Fibroblast of upper back skin (primary cell): ENCODE results near the gene TNKS2.
"Not testable (repeated sequence)": the region's sequence is repeated elsewhere in the genome, so short reads cannot be mapped to it uniquely, and the experiment has no call there.

Experiments
- DNase-seq: peaks from one replicate; pipeline ENCODE4 v3.0.0-alpha.2; 2013

The TNKS2 gene

DNA sequence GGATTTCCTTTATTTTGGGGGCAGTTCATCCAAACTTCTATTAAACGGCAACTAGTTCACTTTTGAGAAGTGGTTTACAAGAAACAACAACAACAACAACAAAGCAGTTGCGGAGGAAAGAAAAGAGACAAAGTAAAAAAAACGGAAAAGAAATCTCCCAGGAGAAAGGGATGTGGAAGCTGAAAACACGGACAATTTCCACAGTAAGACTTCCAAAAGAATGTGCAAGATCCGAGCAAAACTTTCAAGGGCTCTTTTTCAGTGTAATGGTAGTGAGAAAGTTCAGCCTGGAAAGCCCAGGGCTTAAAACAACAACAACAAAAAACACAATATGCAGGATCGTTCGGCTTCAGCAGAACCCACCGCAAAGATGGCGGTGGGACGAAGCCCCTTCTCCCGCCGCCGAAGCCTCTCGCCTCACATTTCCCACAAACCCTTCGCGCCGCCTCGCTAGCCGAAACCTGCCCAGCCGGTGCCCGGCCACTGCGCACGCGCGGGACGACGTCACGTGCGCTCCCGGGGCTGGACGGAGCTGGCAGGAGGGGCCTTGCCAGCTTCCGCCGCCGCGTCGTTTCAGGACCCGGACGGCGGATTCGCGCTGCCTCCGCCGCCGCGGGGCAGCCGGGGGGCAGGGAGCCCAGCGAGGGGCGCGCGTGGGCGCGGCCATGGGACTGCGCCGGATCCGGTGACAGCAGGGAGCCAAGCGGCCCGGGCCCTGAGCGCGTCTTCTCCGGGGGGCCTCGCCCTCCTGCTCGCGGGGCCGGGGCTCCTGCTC lies at the start of gene TNKS2:
TSS of gene TNKS2 (plus strand) at position 553 of the 775 bp plus-strand sequence. CDS start 265 bp downstream, outside the sequence.
- peak; percentile 93 for DNase-seq

DNA sequence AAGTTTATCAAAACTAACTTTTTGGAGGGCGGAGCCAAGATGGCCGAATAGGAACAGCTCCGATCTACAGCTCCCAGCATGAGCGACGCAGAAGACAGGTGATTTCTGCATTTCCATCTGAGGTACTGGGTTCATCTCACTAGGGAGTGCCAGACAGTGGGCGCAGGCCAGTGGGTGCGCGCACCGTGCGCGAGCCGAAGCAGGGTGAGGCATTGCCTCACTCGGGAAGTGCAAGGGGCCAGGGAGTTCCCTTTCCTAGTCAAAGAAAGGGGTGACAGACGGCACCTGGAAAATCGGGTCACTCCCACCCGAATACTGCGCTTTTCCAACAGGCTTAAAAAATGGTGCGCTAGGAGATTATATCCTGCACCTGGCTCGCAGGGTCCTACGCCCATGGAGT lies 48.6 kb upstream of the TNKS2 start:
- not testable (repeated sequence) for DNase-seq

DNA sequence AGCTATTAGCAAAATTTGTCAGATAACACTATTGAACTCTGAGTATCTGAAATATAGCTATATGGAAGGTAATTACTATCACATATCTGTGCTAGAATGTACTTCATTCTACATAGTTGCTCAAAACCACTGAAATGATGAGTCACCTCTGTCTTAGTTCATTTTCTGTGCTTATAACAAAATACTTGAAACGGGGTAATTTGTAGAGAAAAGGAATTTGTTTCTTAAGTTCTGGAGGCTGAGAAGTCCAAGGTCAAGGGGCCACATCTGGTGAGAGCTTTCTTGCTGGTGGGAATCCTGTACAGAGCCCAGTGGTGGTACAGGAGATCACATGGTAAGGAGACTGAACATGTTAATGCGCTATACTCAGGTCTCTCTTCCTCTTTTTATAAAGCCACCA lies 41.9 kb upstream of the TNKS2 start:
- peak; percentile 89 for DNase-seq

DNA sequence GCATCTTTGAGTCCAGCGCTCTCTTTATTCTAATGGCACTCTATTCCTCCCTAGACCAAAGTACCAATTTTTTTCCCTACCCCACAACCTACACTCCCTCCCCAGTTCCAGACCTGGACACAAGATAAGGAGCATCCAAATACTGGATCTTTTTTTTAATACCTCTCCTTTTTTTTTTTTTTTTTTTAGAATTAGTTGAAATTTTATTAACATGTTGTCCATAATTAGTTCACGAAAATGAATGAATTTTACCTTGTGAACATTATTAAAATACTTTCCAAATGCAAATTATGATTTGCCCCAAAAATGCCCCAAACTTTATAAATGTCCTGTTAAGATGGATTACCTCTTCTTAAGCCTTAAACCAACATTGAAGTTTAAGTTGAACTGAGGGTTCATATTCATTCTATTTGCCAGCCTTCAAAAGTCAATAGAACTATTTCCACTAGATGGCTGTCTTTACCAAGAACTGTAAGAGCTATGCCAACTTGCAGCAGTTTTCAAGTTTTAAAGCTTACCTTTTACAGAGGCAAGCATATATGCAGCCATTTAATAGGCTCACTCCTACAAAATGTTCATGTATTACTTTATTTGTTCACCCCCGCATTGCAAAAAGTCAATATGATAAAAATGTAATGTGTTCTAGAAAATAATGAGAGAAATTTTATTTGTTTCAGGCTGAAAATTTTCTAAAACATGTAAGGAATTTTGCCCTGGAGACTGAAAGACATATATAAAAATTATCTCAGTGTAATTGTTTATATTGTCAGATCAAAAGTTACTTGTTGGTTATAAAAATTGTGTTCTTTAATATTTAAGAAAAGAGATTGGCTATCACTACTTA lies 39.7 kb upstream of the TNKS2 start:
- peak; percentile 66 for DNase-seq

DNA sequence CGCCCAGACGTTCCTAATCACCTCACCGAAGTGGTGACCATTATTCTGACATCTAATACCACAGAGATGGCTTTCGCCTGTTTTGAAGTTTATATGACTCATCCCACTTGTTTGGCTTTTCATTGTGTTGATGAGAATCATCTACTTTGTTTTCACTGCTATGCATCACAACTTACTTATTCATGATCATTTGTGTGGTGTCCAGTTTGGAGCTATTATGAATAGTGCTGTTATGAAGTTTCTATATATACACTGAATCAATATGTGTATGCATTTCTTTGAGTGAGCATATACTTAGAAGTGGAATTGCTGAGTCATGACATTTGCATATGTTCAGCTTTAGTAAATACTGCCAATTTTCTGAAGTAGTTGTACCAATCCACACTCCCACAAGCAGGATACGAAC lies 38.6 kb upstream of the TNKS2 start:
- DNase-seq = no peak

DNA sequence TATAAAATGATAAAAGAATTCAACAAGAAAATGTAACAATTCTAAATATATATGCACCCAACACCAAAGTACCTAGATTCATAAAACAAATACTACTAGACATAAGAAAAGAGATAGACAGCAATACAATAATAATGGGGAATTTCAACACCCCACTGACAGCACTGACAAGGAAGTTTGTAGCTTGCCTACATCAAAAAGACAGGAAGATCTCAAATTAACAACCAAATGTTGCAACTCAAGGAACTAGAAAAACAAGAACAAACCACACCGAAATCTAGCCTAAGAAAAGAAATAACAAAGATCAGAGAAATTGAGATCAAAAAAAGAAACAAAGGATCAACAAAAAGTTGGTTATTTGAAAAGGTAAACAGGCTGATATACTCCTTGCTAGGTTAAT lies 36.5 kb upstream of the TNKS2 start:
- DNase-seq = no peak

DNA sequence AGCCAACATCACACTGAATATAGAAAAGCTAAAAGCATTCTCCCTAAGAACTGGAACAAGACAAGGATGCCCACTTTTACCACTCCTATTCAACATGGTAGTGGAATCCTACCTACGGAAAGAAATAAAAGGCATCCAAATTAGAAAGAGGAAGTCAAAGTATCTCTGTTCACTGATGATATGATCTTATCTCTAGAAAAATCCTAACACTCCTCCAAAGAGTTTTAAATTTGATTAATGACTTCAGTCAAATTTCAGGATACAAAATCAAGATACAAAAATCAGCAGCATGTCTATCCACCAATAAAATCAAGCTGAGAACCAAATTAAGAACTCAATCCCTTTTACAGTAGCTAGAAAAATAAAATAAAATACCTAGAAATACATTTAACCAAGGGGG lies 35.3 kb upstream of the TNKS2 start:
- no peak for DNase-seq

DNA sequence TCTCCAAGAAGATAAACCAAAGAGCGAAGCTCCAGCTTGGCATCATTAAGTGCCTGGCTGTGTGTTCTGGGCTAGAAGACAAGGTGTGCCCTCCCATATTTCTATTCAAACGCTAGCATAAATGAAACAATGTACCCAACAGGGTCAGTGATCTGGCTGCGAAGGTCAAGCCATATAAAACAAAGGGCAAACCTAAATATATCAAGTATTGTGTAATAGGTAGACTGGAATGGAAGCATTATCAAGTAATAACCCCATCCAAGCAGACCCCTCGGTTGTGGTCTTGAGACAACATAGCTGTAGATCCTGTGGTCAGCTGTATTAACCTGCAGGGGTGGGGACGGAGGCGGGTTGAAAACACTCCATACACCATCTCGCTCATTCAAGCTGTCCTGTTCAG lies 31.6 kb upstream of the TNKS2 start:
- no peak for DNase-seq

DNA sequence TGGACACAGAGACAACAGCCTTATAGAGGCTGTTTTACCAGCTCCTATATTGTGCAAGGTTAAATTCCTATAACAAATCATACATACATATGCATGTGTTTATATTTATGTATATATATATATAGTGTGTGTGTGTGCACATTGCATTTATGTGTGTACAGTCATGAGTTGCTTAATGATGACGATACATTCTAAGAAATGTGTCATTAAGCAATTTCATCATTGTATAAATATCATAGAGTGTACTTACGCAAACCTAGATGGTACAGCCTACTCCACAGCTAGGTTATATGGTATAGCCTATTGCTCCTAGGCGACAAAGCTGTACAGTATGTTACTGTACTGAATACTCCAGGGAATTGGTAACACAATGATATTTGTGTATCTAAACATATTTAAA lies 30.1 kb upstream of the TNKS2 start:
- no peak for DNase-seq

DNA sequence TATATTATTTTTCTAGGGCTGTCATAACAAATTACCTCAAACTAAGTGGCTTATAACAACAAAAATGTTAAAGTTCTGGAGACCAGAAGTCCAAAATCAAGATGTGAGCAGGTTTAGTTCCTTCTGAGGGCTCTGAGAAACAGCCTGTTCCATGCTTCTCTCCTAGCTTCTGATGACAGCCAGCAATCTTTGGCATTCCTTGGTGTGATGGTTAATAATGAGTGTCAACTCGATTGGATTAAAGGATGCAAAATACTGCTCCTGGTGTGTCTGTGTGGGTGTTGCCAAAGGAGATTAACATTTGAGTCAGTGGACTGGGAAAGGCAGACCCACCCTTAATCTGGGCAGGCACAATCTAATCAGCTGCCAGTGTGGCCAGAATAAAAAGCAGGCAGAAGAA lies 26.3 kb upstream of the TNKS2 start:
- DNase-seq = no peak

DNA sequence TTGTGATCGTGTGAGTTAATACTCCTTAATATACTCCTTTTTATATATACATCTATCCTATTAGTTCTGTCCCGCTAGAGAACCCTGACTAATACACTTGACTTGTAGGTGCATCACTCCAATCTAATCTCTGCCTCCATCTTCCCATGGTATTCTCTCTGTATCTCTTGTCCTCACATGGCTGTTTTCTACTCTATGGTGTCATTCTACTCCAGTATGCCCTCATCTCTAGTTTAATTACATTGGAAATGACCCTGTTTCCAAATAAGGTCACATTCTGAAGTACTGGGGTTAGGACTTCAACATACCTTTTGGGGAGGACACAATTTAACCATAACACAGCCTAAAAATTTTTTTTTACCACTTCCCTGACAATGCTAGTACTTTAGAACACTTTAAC lies 25.8 kb upstream of the TNKS2 start:
- no peak for DNase-seq

DNA sequence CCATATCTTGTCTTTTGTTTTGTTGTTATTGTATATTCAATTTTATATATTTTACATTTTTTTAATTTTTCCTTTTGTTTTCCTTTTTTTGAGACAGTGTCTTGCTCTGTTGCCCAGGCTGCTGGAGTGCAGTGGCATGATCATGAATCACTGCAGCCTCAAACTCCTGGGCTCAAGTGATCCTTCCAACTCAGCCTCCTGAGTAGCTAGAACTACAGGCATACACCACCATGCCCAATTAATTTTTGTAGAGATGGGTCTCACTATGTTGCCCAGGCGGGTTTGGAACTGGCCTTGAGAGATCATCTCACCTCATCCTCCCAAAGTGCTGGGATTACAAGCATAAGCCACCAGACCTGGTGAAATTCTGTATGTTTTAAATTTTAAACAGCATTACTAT lies 25.4 kb upstream of the TNKS2 start:
- no peak for DNase-seq

DNA sequence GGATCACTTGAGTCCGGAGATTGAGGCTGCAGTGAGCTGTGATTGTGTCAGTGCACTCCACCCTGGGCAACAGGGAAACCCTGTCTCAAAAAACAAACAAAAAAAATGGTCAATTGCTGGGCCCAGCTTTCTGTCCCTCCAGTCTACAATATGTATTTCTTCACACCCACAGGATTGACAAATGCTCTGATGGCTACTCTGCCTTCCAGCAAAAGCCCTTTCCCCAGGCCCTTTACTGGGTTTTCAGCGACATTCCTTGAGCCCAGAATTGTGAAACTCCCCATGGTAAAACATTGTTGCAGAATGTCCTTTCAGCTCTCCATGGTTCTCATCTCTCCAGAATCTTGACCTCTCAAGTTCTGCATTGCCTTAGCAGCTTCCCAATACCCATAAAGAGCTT lies 23.7 kb upstream of the TNKS2 start:
- no peak for DNase-seq

DNA sequence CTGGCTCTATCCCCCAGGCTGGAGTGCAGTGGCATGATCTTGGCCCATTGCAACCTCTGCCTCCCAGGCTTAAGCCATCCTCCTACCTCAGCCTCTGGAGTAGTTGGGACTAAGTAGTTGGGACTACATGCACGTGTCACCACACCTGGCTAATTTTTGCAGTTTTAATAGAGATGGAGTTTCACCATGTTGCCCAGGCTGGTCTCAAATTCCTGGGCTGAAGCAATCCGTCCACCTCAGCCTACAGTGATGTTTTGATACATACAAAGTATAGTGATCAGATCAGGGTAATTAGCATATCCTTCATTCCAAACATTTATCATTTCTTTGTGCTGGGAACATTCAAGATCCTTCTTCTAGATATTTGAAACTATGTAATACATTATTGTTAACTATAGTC lies 22.5 kb upstream of the TNKS2 start:
- DNase-seq = no peak

DNA sequence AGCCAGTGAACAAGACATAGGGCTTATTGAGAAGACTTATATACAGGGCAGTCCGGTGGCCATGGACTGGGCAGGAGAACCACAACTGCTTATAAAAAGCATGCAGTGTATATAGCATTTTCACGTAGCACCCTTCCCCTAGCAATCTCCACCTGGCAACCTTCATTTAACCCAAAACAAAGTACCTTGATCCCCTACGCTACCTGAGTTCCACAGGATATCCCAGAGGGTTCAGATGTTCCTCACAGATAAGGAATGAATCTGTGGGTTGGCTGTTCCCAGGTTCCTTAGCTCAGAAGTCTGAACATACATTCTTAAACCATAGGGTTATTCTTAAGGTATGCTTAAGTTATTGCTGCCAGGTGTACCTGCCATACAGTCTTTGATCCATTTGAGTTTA lies 22.0 kb upstream of the TNKS2 start:
- DNase-seq = no peak

DNA sequence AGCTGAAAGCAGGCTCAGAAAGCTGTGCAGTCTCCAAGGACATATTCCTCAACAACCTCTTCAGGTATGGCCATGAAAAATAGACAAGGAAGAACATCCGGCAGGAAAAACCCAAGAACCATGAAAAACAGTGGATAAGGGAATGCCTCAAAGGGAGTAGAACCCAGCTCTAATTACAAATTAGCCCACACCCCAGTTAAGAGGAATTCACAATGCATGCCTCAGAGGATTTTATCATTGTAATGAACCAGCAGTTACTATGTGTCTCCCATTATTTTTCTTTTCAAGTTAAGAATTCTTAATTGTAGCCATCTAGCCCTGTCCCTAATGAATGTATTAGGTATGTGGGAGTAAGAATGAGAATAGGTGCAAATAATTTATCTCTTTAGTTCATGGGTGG lies 19.7 kb upstream of the TNKS2 start:
- no peak for DNase-seq

DNA sequence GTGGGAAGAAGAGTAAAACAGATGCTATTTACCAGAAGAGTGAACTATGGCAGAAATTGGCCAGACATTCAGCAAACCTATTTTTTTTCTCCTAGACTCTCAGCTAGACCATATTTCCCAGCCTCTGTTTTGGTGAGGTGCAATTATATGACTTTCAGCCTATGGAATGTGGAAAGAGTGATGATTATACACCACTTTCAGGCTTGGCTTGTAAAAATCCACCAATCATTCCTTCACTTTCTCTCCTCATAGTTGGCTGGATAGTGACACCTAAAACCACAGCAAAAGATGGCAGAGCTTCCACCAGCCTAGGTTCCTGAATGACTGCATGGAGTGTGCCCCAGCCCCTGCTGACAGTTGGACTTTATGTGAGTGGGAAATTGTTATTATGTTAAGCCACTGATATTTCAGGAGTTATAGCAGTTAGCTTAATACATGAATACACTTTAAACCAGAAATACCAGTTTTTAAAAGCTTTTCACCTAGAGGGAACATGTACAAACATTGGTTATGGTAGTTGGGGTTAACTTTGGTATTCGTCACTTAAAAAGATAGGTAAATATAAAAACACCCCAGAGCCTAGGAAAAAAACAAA lies 19.1 kb upstream of the TNKS2 start:
- DNase-seq = no peak

DNA sequence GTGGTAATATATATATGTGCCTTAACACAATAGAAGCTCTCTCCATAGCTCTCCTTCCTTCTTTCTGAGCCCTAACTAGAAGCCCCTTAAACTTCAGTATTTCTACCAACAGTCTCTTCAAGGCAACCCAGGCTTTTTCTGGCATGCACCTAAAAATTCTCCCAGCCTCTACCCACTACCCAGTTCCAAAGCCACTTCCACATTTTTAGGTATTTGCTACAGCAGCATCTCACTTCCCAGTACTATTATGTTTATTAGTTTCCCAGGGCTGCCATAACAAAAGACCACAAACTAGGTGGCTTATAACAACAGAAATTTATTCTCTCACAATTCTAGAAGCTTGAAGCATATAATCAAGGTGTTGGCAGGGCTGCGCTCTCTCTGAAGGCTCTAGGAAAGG lies 15.7 kb upstream of the TNKS2 start:
- DNase-seq = no peak

DNA sequence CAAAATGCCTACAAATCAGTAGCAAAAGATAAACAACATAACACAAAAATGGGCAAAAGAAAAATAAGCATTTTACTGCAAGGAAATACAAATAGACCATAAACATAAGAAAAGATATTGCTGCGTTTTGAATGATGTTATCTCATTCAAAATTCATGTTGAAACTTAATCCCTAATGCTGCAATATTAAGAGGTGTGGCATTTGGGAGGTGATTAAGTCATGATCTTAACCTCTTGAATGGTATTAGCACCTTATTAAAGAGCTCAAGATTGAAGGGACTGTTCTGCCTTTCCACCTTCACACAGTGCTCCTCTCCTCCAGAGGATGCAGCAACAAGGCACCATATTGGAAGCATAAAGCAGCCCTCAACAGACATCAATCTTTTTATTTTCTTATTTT lies 12.4 kb upstream of the TNKS2 start:
- no peak for DNase-seq

DNA sequence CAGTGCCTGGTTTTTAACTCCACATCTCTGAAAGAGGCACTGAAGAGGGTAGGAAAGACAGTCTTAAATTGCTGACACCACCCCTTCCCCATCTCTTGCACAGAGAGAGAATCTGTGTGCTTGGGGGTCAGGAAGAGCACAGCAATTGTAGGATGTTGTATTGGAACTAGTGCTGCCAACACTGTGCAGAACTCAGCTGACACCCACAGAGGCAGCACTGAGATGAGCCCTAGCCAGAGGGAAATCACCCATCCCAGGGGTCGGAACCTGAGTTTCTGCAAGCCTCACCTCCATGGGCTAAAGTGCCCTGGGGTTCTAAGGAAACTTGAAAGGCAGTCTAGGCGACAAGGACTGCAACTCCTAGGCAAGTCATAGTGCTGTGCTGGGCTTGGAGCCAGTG lies 11.0 kb upstream of the TNKS2 start:
- DNase-seq = no peak

DNA sequence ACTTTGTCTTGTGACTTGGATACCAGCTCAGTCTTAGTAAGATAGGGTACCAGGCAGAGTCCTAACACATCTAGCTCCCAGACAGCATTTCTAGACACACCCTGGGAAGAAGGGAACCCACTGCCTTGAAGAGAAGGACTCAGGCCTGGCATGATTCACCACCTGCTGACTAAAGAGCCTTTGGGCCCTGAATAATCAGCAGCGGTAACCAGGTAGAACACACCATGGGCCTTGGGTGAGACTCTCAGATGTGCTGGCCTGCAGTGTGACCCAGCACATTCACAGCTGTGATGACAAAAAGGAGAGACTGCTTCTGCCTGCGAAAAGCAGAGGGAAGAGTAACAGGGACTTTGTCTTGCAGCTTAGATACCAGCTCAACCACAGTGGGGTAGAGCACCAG lies 10.4 kb upstream of the TNKS2 start:
- no peak for DNase-seq

DNA sequence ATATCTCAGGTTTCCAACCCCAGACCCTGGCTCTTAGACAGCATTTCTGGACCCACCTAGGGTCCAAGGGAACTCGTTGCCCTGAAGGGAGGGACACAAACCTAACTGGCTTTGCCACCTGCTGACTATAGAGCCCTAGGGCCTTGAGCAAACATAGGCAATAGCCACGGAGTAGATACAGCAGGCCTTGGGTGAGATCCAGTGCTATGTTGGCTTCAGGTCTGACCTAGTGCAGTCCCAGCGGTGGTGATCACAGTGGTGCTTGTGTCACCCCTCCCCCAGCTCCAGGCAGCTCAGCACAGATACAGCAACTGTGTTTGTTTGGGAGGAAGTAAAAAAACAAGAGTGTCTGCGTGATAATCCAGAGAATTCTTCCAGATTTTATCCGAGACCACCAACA lies 9.7 kb upstream of the TNKS2 start:
- no peak for DNase-seq

DNA sequence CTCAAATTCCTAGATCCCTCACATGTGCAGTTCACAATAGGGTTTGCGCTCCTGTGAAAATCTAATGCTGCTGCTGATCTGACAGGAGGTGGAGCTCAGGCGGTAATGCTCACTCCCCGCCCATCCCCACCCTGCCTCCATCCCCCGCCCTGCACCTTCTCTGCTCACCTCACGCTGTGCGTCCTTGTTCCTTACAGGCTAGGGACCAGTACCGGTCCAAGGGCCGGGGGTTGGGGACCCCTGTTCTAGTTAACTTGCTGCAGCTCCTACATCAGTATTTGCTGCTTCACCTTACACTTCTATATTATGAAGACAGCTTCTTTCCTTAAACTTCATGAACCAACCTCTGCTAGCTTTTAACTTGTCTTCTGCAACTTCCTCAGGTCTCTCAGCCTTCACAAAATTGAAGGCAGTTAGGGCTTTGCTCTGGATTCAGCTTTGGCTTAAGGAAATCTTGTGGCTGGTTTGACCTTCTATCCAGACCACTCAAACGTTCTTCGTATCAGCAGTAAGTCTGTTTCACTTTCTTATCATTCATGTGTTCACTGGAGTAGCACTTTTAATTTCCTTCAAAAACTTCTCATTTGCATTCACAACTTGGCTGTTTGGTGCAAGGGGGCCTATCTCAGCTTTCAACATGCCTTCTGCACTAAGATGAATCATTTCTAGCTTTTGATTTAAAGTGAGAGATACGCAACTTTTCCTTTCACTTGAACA lies 1.7 kb upstream of the TNKS2 start:
- no peak for DNase-seq
